ENCODE results near the gene PFDN1. TPM values are rescaled to one million over a fixed set of nuclear protein-coding genes. Genes with fewer than 3 reads are reported as not detected.
"Not testable (repeated sequence)": the region's sequence is repeated elsewhere in the genome, so short reads cannot be mapped to it uniquely, and the experiment has no call there.

Gene PFDN1
- total and polyA plus RNA-seq, 12 donors, result 49.1 to 194 (median 86.8) TPM

GRCh38 chr5:140345919-140346347 lies 43.0 kb upstream of the PFDN1 start:
- Histone ChIP-seq H3K27ac (peak overlapping the region; percentile 53 to 91 (median 85)), H3K9me3 (replicated peaks in 1 of 3) (no peaks in the 10 kb centered on the region), H3K4me1 (replicated peaks in 1 of 2) (peaks cover 19 to 24% of the 10 kb centered on the region in 2 donors), H3K36me3 (replicated peaks in 1 of 2) (no peaks in the 10 kb centered on the region), H3K27me3 (no peaks in the 10 kb centered on the region), H3K4me3 (peak overlapping the region; percentile 40 to 81 (median 52))
- WGBS, 4 donors, result 0 to 5% (median 3%) methylated on average over 7 to 35 of the region's 35 CpGs
- intact Hi-C loops (cut with DNase I), result loop anchor here in 1 of 2 donors (5.0 to 10.0 kb wide), 2 partner anchors 104 to 271 kb away; no protein-coding TSS in a partner anchor
- peak; percentile 68 to 82 (median 73) for DNase-seq
- no peak for TF ChIP-seq POLR2A (IDR thresholded peaks at IDR 0.05)
- TF ChIP-seq CTCF (IDR thresholded peaks at IDR 0.05), result peak; percentile 10 to 37 (median 24)

DNA sequence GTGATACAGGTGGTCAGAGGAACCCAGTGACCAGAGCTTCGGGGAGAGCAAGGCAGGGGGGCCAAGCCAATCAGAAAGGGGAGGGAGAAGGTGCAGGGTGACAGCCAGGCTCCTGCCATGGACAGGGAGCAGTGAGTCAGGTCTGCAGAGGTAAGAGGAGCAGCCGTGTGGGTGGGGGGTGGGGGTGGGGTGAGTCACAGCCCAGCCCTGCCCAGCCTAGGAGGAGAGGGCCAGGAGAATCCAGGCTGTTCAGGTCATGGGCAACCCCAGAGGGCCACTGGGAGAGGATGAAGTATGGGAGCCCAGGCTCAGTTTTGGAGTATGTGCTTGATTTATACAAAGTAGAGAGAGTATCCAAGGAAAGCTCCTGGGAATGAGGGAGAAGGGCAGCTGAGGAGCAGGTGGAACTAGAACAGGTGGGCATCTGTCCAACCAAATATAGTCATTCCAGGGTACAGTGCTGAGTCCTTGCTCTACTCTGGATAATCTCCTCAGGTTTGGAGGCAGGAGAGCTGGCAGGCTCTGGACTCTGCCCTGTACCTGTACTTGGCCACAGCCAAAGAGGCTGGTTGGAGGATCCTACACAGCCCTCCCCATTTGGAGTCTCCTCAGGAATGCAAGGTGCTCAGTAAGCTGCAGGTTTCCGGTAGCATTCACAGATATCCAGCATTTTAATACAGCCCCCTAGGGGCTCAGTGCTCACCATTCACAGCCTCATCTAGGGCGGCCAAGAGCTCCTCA lies 42.0 kb upstream of the PFDN1 start:
- Histone ChIP-seq H3K27me3 (no peaks in the 10 kb centered on the region), H3K9me3 (replicated peaks in 1 of 3) (no peaks in the 10 kb centered on the region), H3K4me3 (peak overlapping the region in 1 of 4 donors; percentile 61), H3K27ac (peak overlapping the region in 2 of 5 donors; percentile 3 to 30), H3K4me1 (replicated peaks in 1 of 2) (peaks cover 19 to 24% of the 10 kb centered on the region in 2 donors), H3K36me3 (replicated peaks in 1 of 2) (no peaks in the 10 kb centered on the region)
- intact Hi-C loops (cut with DNase I), result loop anchor here in 1 of 2 donors (5.0 to 10.0 kb wide), 2 partner anchors 103 to 270 kb away; no protein-coding TSS in a partner anchor
- DNase-seq, result peak in 6 of 7 donors; percentile 43 to 73 (median 56)
- 54 to 71% (median 60%) methylated on average over 4 of the region's 4 CpGs for WGBS, 4 donors
- no peak for TF ChIP-seq POLR2A (IDR thresholded peaks at IDR 0.05)

DNA sequence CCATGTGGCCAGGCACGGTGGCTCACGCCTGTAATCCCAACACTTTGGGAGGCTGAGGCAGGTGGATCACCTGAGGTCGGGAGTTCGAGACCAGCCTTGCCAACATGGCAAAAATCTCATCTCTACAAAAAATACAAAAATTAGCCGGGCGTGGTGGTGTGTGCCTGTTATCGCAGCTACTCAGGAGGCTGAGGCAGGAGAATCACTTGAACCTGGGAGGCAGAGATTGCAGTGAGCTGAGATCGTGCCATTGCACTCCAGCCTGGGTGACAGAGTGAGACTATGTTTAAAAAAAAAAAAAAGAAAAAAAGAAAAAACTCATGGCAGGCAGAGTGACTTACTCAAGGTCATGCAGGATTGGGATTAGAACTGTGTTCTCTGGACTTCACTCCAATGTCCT lies 40.9 kb upstream of the PFDN1 start:
- not testable (repeated sequence) for H3K27me3 ChIP-seq; H3K4me3 ChIP-seq; H3K9me3 ChIP-seq (replicated peaks in 1 of 3); H3K36me3 ChIP-seq (replicated peaks in 1 of 2); DNase-seq
- Histone ChIP-seq H3K4me1 (replicated peaks in 1 of 2) (peaks cover 19 to 24% of the 10 kb centered on the region in 2 donors), H3K27ac (peak overlapping the region in 2 of 5 donors; percentile 30 to 49)
- 88 to 94% (median 93%) methylated on average over 8 of the region's 8 CpGs for WGBS, 4 donors
- intact Hi-C loops (cut with DNase I), result loop anchor here in 1 of 2 donors (10.0 kb wide), 1 partner anchor 269 kb away; no protein-coding TSS in a partner anchor

GRCh38 chr5:140342896-140343295 lies 40.0 kb upstream of the PFDN1 start:
- Histone ChIP-seq H3K27ac (peak overlapping the region in 2 of 5 donors; percentile 40 to 49), H3K9me3 (replicated peaks in 1 of 3) (no peaks in the 10 kb centered on the region), H3K4me1 (replicated peaks in 1 of 2) (peaks cover 19 to 24% of the 10 kb centered on the region in 2 donors), H3K36me3 (replicated peaks in 1 of 2) (peaks cover 0 to 6% of the 10 kb centered on the region in 2 donors), H3K4me3 (no peak overlapping the region), H3K27me3 (no peaks in the 10 kb centered on the region)
- intact Hi-C loops (cut with DNase I), result loop anchor here in 1 of 2 donors (10.0 kb wide), 1 partner anchor 268 kb away; no protein-coding TSS in a partner anchor
- DNase-seq, result no peak
- TF ChIP-seq POLR2A (IDR thresholded peaks at IDR 0.05), result no peak
- no peak for TF ChIP-seq CTCF (IDR thresholded peaks at IDR 0.05)
- 33 to 73% (median 61%) methylated on average over 1 of the region's 1 CpG for WGBS, 4 donors

DNA sequence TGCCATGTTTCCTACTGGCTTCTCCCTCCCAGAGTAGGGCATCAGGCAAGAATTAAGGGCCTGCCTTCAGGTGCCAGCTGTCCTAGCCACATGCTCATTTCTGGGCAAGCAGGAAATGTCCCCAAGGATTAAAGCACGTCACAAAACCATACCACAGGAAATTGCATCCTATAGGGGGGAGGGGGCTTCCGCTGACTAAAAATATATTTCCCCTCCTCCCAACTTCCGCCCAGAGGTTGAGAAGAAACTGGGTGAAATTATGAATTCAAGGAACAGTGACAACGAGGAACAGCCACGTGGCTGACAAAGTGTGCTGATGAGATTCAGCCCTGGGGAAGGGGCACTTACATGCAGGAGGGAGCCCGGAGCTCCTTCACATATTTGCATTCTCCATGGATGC lies 39.4 kb upstream of the PFDN1 start:
- intact Hi-C loops (cut with DNase I), result loop anchor here in 1 of 2 donors (10.0 kb wide), 1 partner anchor 267 kb away; no protein-coding TSS in a partner anchor
- TF ChIP-seq CTCF (IDR thresholded peaks at IDR 0.05) (no peak), POLR2A (IDR thresholded peaks at IDR 0.05) (no peak)
- Histone ChIP-seq H3K9me3 (replicated peaks in 1 of 3) (no peaks in the 10 kb centered on the region), H3K36me3 (replicated peaks in 1 of 2) (peaks cover 0 to 7% of the 10 kb centered on the region in 2 donors), H3K4me3 (no peak overlapping the region), H3K4me1 (replicated peaks in 1 of 2) (peaks cover 19 to 24% of the 10 kb centered on the region in 2 donors), H3K27ac (peak overlapping the region in 2 of 5 donors; percentile 58 to 75), H3K27me3 (no peaks in the 10 kb centered on the region)
- DNase-seq, result peak in 5 of 7 donors; percentile 35 to 66 (median 47)
- 70 to 75% (median 74%) methylated on average over 6 of the region's 6 CpGs for WGBS, 4 donors

All from adrenal gland (tissue), 12 donors.